Lower leg skin (tissue), 4 donors: Measurements from ENCODE around the gene LMTK3. TPM values are rescaled to one million over a fixed set of nuclear protein-coding genes. Genes with fewer than 3 reads are reported as not detected.

ENCODE experiments used
- DNase-seq, 2 donors: peaks; one replicate each; pipeline ENCODE4 v3.0.0-alpha.2; 2019; ENCODE audit warnings: low spot score in 2 of 2
- H3K4me3 ChIP-seq: fragments of 200-600 bp; sonication (generic); 2 replicates; pipeline ENCODE4 v1.5.1; 2017; ENCODE audit warnings: mild to moderate bottlenecking, low read depth; ENCODE audit not compliant: poor library complexity, severe bottlenecking
- POLR2A ChIP-seq, 2 donors: fragments of 450-650 bp; IDR thresholded peaks; one replicate each; pipeline ENCODE4 v1.6.1; 2016 to 2017; ENCODE audit warnings: antibody characterized with exemption in 2 of 2, mild to moderate bottlenecking in 1 of 2, moderate library complexity in 1 of 2
- WGBS, 2 donors: methylation state at CpG; one replicate each; pipeline ENCODE4 v1.1.5; 2018; 5-methylcytosine and 5-hydroxymethylcytosine counted together
- intact Hi-C: fragments of 100-400 bp; cut with DNase I; formaldehyde crosslinking; loops from one replicate; pipeline ENCODE4 v1.15.0; 2023; ENCODE audit warnings: low total_unique reads
- total RNA-seq, 4 donors: library from RNA; depleted of rRNA; stranded (reverse); fragments of >200 nt; gene quantifications; one replicate each; pipeline ENCODE4 v1.1.0, GENCODE V29; 2016
- TF ChIP-seq, protein P1 (sequence below), 3 donors: fragments of 450-650 bp; IDR thresholded peaks; one replicate each; pipeline ENCODE4 v1.5.1; 2016; ENCODE audit warnings: antibody characterized with exemption in 3 of 3, mild to moderate bottlenecking in 3 of 3, moderate library complexity in 2 of 3

The LMTK3 gene
- total RNA-seq, 4 donors from 2014 or later: 5.3 to 6.7 (median 5.8) TPM

- no peak overlapping the region for H3K4me3 ChIP-seq
- intact Hi-C loops: no loop called here
- no peak for TF ChIP-seq POLR2A (IDR thresholded peaks at IDR 0.05)
- TF ChIP-seq, protein P1, sequence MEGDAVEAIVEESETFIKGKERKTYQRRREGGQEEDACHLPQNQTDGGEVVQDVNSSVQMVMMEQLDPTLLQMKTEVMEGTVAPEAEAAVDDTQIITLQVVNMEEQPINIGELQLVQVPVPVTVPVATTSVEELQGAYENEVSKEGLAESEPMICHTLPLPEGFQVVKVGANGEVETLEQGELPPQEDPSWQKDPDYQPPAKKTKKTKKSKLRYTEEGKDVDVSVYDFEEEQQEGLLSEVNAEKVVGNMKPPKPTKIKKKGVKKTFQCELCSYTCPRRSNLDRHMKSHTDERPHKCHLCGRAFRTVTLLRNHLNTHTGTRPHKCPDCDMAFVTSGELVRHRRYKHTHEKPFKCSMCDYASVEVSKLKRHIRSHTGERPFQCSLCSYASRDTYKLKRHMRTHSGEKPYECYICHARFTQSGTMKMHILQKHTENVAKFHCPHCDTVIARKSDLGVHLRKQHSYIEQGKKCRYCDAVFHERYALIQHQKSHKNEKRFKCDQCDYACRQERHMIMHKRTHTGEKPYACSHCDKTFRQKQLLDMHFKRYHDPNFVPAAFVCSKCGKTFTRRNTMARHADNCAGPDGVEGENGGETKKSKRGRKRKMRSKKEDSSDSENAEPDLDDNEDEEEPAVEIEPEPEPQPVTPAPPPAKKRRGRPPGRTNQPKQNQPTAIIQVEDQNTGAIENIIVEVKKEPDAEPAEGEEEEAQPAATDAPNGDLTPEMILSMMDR (IDR thresholded peaks at IDR 0.05): no peak
- no peak for DNase-seq
- 89% methylated on average over 11 of the region's 11 CpGs for WGBS, 2 donors
Measured at GRCh38 chr19:48455908-48456562, 55.6 kb downstream of the LMTK3 start.

DNA sequence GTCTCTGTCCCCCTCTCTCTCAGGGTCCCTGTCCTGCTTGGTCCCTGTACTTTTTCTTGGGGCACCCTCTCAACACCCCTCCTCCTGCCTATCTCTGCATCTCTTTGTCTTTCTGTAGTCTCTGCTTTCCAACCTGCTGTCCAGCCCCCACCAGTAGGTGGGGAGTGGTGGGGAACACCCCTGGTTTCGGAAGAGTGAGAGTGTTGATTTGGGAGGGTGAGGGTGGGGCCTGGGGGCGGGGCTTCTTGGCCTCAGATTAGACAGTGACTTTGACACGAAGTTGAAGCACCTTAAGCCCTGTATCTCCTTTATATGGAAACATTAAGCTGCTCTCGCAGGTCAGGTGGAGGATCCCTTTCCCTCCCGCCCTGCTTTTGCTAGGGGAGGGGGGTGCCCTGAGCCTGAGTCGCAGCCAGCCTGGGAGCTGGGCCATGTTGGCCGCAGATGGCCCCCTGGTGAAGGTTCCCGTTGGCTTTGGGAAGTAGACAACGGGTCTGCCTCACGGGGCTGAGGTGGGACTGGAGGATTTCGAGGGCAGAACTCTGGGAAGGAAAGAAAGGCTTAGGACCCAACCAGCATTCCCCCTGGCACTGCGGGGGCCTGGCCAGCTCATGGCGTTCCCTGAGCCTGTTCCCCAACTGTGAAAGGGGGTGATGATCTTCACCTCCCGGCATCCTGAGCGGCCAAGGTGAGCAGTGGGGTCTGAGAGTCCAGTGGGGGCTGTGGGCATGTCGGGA lies 56.3 kb downstream of the LMTK3 start, which contains the start of gene KCNJ14:
TSS of gene KCNJ14 (plus strand) at position 404 of the 737 bp plus-strand sequence. CDS start 6,151 bp downstream, outside the sequence.
- intact Hi-C loops: no loop called here
- H3K4me3 ChIP-seq: no peak within 1 kb of the TSS
- DNase-seq: no peak
- no peak for TF ChIP-seq POLR2A (IDR thresholded peaks at IDR 0.05)
- TF ChIP-seq, protein P1 (IDR thresholded peaks at IDR 0.05): no peak
- 76 to 82% methylated on average over 16 of the region's 16 CpGs for WGBS, 2 donors

- intact Hi-C loops: no loop called here
- TF ChIP-seq, protein P1 (IDR thresholded peaks at IDR 0.05): no peak
- no peak for TF ChIP-seq POLR2A (IDR thresholded peaks at IDR 0.05)
Measured at GRCh38 chr19:48454150-48454730, 57.4 kb downstream of the LMTK3 start.

GRCh38 chr19:48452289-48453190 lies 59.1 kb downstream of the LMTK3 start:
- intact Hi-C loops: no loop called here
- no peak overlapping the region for H3K4me3 ChIP-seq
- WGBS, 2 donors: 91% methylated on average over 26 to 33 of the region's 33 CpGs
- DNase-seq: peak in 1 of 2 donors; percentile 80
- TF ChIP-seq, protein P1 (IDR thresholded peaks at IDR 0.05): no peak
- TF ChIP-seq POLR2A (IDR thresholded peaks at IDR 0.05): no peak

More at GRCh38 chr19:48454150-48454730, 57.4 kb downstream of the LMTK3 start:
- 91 to 94% methylated on average over 22 of the region's 22 CpGs for WGBS, 2 donors
- no peak overlapping the region for H3K4me3 ChIP-seq
- no peak for DNase-seq

GRCh38 chr19:48451624-48452023 lies 60.0 kb downstream of the LMTK3 start:
- TF ChIP-seq, protein P1 (IDR thresholded peaks at IDR 0.05): no peak
- no peak for TF ChIP-seq POLR2A (IDR thresholded peaks at IDR 0.05)
- DNase-seq: no peak
- H3K4me3 ChIP-seq: no peak overlapping the region
- intact Hi-C loops: no loop called here
- WGBS, 2 donors: 88 to 89% methylated on average over 12 of the region's 12 CpGs
